ENCODE measurements around the gene ZNF296. TPM values are rescaled to one million over a fixed set of nuclear protein-coding genes. Genes with fewer than 3 reads are reported as not detected.

ZNF296 gene
- total RNA-seq, 2 experiments from 2014 or later: 4.0 to 4.1 TPM

DNA sequence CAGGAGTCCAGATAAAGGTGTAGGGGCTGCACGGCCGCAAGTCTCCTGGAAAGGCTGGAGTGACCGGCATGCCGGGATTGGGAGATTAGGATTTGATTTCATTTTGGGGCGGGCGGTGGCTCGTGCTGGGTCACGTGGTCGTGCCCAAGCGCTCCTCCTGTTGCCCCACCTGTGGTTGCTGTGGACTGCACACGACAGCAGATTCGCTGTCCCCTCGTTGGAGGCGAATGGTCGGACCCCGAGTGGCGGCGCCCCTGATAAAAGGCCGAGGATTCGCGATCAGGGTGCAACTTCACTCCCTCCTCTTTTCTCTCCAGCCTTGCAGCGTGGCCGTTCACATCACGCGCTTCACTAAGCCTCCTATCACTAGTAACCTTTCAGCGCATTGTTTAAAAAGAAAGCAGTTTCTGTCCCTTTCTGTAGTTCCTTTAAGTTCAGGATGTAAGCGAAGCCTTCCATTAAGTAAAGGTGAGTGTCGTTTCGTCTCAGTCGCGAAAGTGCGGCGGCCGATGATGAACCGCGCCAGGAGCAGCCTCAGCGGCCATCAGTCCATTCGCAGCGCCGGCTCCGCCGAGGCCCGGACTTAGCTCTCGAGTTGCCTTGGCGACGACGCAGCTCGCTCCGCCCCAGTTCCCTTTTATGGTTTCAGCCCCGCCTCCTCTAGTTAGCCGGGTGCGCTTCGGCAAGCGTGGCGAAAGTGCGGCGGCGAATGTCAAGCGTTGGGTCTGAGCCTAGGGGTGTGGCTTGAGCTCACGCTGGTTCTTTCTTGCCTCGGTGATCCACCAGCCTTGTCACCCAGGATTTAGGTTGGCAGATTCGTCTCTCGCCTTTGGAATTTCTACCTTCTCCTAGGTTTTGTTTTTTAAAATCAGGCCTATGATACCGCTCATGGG is 15.0 kb upstream of the ZNF296 start:
- CTCF ChIA-PET: interaction anchor here (0.6 to 2.6 kb wide), 11 partner anchors 11 to 394 kb away, joined by 3 to 14 read pairs (median 5); partner anchors contain the start of genes BLOC1S3 and TRAPPC6A
- Mint-ChIP-seq H3K27me3 (no peaks in the 10 kb centered on the region), H3K4me1 (peaks cover 68% of the 10 kb centered on the region), H3K27ac (peak overlapping the region; percentile 97), H3K9me3 (peaks cover 2% of the 10 kb centered on the region), H3K36me3 (ENCODE audit: low read depth) (peaks cover 33% of the 10 kb centered on the region), H3K4me3 (peak overlapping the region; percentile 87)
- peak; percentile 98 for DNase-seq
- POLR2A ChIA-PET: interaction anchor here (1.0 to 1.4 kb wide), 2 partner anchors 12 to 52 kb away, joined by 4 to 6 read pairs; partner anchors contain the start of genes CLASRP and GEMIN7

DNA sequence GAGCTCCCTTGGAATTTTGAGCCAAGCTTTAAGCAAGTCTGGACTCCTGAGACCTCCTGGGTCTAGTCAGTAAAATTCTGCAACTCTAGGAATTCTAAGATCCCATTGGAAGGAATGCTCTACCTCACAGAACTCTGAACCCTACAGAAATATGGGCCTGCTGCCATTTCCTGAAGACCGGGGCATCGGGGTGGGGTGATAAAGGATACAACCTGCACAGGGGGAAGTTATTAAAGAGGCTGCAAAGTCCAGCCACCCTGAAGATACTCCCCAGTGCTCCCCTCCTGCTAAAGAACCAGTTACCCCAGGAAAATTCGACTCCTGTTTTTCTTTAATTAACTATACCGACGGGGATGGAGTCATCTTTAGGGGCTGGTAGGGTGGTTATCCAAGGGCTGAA is 14.3 kb upstream of the ZNF296 start:
- H3K27ac Mint-ChIP-seq: no peak overlapping the region
- no peak overlapping the region for H3K4me3 Mint-ChIP-seq

DNA sequence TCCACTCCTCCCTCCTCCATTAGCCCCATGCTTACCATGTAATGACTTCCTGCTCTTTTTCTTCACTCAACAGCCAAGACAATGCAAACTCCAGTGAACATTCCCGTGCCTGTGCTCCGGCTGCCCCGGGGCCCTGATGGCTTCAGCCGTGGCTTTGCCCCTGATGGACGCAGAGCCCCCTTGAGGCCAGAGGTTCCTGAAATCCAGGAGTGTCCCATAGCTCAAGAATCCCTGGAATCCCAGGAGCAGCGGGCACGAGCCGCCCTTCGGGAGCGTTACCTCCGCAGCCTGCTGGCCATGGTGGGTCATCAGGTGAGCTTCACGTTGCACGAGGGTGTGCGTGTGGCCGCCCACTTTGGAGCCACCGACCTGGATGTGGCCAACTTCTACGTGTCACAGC is 13.8 kb upstream of the ZNF296 start:
- no peaks in the 10 kb centered on the region for H3K27me3 Mint-ChIP-seq
- ChIA-PET CTCF (interaction anchor here (1.7 kb wide), 1 partner anchor 12 kb away, joined by 3 read pairs; the partner anchor contains the start of gene GEMIN7), POLR2A (no interaction called here)
- H3K9me3 Mint-ChIP-seq: peaks cover 2% of the 10 kb centered on the region
- no peak for DNase-seq
- H3K4me3 Mint-ChIP-seq: no peak overlapping the region
- H3K36me3 Mint-ChIP-seq (ENCODE audit: low read depth): peaks cover 33% of the 10 kb centered on the region
- H3K4me1 Mint-ChIP-seq: peaks cover 55% of the 10 kb centered on the region
- no peak overlapping the region for H3K27ac Mint-ChIP-seq

More for the DNA sequence above, 14.3 kb upstream of the ZNF296 start:
- Mint-ChIP-seq H3K4me1 (peaks cover 61% of the 10 kb centered on the region), H3K27me3 (no peaks in the 10 kb centered on the region), H3K36me3 (ENCODE audit: low read depth) (peaks cover 33% of the 10 kb centered on the region), H3K9me3 (peaks cover 2% of the 10 kb centered on the region)
- ChIA-PET POLR2A (no interaction called here), CTCF (interaction anchor here (1.7 to 2.6 kb wide), 2 partner anchors 12 kb away, joined by 3 to 14 read pairs; partner anchors contain the start of gene GEMIN7)
- DNase-seq: no peak

DNA sequence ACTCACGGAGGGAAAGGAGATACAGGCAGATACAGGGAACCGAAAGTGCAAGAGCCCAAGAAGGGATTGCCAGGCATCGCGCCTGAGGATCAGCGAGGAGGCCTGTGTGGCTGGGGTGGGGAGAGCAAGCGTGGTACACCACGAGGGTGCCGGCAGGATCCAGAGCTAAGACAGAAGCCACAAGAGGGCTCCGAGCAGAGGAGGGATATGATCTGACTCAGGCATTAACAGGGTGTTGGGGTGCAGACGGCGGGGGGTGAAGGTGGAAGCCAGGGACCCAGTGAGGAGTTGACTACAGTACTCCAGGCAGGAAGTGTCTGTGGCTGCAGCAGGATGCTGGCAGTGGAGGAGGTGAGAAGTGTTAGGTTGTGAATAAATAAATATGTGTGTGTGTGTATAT is 11.3 kb upstream of the ZNF296 start:
- Mint-ChIP-seq H3K27ac (peak overlapping the region; percentile 72), H3K4me3 (peak overlapping the region; percentile 46), H3K36me3 (ENCODE audit: low read depth) (peaks cover 24% of the 10 kb centered on the region), H3K4me1 (peaks cover 38% of the 10 kb centered on the region), H3K9me3 (peaks cover 2% of the 10 kb centered on the region), H3K27me3 (no peaks in the 10 kb centered on the region)
- peak; percentile 63 for DNase-seq
- POLR2A ChIA-PET: no interaction called here
- CTCF ChIA-PET: interaction anchor here (0.6 to 1.5 kb wide), 4 partner anchors 11 to 314 kb away, joined by 3 to 5 read pairs (median 4); no protein-coding TSS in a partner anchor

GRCh38 chr19:45086480-45086879 is 10.2 kb upstream of the ZNF296 start:
- H3K4me1 Mint-ChIP-seq: peaks cover 41% of the 10 kb centered on the region
- CTCF ChIA-PET: no interaction called here
- peaks cover 2% of the 10 kb centered on the region for H3K9me3 Mint-ChIP-seq
- no peak overlapping the region for H3K4me3 Mint-ChIP-seq
- H3K27me3 Mint-ChIP-seq: no peaks in the 10 kb centered on the region
- H3K36me3 Mint-ChIP-seq (ENCODE audit: low read depth): peaks cover 30% of the 10 kb centered on the region
- peak overlapping the region; percentile 72 for H3K27ac Mint-ChIP-seq
- POLR2A ChIA-PET: no interaction called here
- DNase-seq: no peak

DNA sequence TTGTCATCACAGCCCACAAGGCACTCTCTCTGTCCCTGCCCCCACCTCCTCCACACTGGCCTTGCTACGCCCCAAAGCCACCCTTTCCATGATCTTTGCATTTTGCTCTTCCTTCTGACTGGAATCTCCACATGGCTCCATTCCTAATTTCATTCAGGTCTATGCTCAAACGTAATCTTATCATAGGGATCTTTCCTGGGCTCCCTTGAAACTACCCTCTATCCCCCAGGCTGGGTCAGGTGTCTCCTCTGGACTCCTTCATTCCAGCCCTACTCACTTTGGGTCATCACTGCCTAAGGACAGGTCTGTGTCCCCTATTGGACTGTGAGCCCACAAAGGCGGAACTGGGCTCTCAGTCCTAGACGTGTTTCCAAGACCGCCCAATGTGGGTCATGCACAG is 5.9 kb upstream of the ZNF296 start:
- no peaks in the 10 kb centered on the region for H3K27me3 Mint-ChIP-seq
- peaks cover 16% of the 10 kb centered on the region for H3K36me3 Mint-ChIP-seq (ENCODE audit: low read depth)
- CTCF ChIA-PET: interaction anchor here (1.1 kb wide), 1 partner anchor 60 kb away, joined by 3 read pairs; no protein-coding TSS in a partner anchor
- no peak overlapping the region for H3K27ac Mint-ChIP-seq
- H3K4me1 Mint-ChIP-seq: peaks cover 46% of the 10 kb centered on the region
- H3K9me3 Mint-ChIP-seq: no peaks in the 10 kb centered on the region
- DNase-seq: no peak
- POLR2A ChIA-PET: no interaction called here
- no peak overlapping the region for H3K4me3 Mint-ChIP-seq

- no peaks in the 10 kb centered on the region for H3K27me3 Mint-ChIP-seq
- H3K4me3 Mint-ChIP-seq: peak overlapping the region; percentile 99
- ChIA-PET CTCF (interaction anchor here (1.2 to 2.5 kb wide), 2 partner anchors 20 to 24 kb away, joined by 7 to 8 read pairs; no protein-coding TSS in a partner anchor), POLR2A (interaction anchor here (0.6 to 1.9 kb wide), 2 partner anchors 11 to 45 kb away, joined by 3 to 6 read pairs; no protein-coding TSS in a partner anchor)
- no peaks in the 10 kb centered on the region for H3K9me3 Mint-ChIP-seq
- H3K36me3 Mint-ChIP-seq (ENCODE audit: low read depth): peaks cover 16% of the 10 kb centered on the region
- peak; percentile 24 for DNase-seq
- peaks cover 60% of the 10 kb centered on the region for H3K4me1 Mint-ChIP-seq
- H3K27ac Mint-ChIP-seq: peak overlapping the region; percentile 92
Observed at GRCh38 chr19:45079911-45080370, 3.7 kb upstream of the ZNF296 start.

DNA sequence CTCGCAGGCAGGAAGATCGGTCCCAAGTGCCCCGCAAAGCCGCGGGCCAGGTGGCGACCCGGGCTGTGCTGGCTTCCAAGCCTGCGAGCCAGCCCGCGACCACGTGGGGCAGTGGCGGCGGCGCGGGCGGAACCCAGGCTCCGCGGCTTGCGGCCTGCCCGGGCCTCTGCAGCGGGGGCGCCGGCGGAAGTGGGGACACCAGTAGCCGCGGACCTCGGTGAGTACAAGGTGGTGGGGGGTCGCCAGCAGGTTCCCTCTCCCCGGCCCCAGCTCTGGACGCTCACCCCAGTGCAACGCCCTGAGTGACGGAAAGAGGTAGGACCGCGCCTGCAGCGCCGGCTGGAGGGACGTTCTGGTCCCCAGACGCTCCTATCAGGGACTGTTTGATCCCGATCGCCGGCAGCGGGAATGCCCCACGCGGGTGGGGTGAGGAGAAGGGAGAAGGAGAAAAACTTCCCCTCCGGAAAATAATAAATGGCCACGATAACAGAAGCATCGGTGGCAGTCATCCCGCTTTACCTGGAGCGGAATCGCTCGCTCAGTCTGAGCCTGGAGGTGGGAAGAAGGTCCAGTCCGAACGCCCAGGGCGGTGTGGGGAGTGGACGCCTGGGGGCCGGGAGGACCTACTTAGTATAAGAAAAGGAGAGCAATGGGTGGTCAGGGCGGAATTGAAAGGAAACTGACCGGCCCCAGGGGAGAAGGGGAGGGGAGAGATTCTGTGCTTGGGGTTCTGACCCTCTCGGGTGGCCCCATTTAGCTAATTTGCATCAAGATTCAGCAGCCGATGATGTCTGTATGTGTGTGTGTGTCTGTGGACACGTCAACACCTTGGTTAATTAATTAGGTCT is 3.0 kb upstream of the ZNF296 start, which contains the start of gene GEMIN7:
TSS of gene GEMIN7 (plus strand) at position 198 of the 848 bp plus-strand sequence. CDS start 10,855 bp downstream, outside the sequence.
- CTCF ChIA-PET: interaction anchor here (0.6 to 2.5 kb wide), 7 partner anchors 10 to 191 kb away, joined by 3 to 8 read pairs (median 3); partner anchors contain the start of genes CLASRP and PPP1R37
- H3K36me3 Mint-ChIP-seq (ENCODE audit: low read depth): peaks cover 16% of the 10 kb centered on the region
- no peaks in the 10 kb centered on the region for H3K27me3 Mint-ChIP-seq
- peak within 1 kb of the TSS; percentile 99 for H3K4me3 Mint-ChIP-seq
- peak within 1 kb of the TSS; percentile 92 for H3K27ac Mint-ChIP-seq
- DNase-seq: peak; percentile 78
- peaks cover 66% of the 10 kb centered on the region for H3K4me1 Mint-ChIP-seq
- POLR2A ChIA-PET: interaction anchor here (0.6 to 1.9 kb wide), 2 partner anchors 12 to 44 kb away, joined by 3 to 6 read pairs; no protein-coding TSS in a partner anchor
- no peaks in the 10 kb centered on the region for H3K9me3 Mint-ChIP-seq

GRCh38 chr19:45078390-45079062 is 2.2 kb upstream of the ZNF296 start:
- POLR2A ChIA-PET: interaction anchor here (1.9 kb wide), 1 partner anchor 13 kb away, joined by 6 read pairs; no protein-coding TSS in a partner anchor
- CTCF ChIA-PET: interaction anchor here (0.9 to 2.5 kb wide), 5 partner anchors 11 to 90 kb away, joined by 3 to 7 read pairs (median 3); partner anchors contain the start of genes CLASRP and PPP1R37
- peak overlapping the region; percentile 92 for H3K27ac Mint-ChIP-seq
- peaks cover 16% of the 10 kb centered on the region for H3K36me3 Mint-ChIP-seq (ENCODE audit: low read depth)
- H3K4me3 Mint-ChIP-seq: peak overlapping the region; percentile 99
- no peaks in the 10 kb centered on the region for H3K9me3 Mint-ChIP-seq
- no peaks in the 10 kb centered on the region for H3K27me3 Mint-ChIP-seq
- peaks cover 66% of the 10 kb centered on the region for H3K4me1 Mint-ChIP-seq
- DNase-seq: no peak

GRCh38 chr19:45076851-45077730 is 813 bp upstream of the ZNF296 start:
- ChIA-PET CTCF (interaction anchor here (1.6 kb wide), 1 partner anchor 17 kb away, joined by 4 read pairs; no protein-coding TSS in a partner anchor), POLR2A (no interaction called here)
- Mint-ChIP-seq H3K4me1 (peaks cover 61% of the 10 kb centered on the region), H3K9me3 (no peaks in the 10 kb centered on the region), H3K36me3 (ENCODE audit: low read depth) (peaks cover 15% of the 10 kb centered on the region), H3K27me3 (no peaks in the 10 kb centered on the region), H3K27ac (peak overlapping the region; percentile 78), H3K4me3 (peak overlapping the region; percentile 77)
- no peak for DNase-seq
